ENCODE data around the gene MGAT3.

GRCh38 chr22:39437791-39438704, 18.8 kb upstream of the MGAT3 start:
- no peak for TF ChIP-seq ZNF362 (tag by site-specific recombination; IDR thresholded peaks at IDR 0.05)
- no peak for TF ChIP-seq ZNF623 (tag by site-specific recombination; IDR thresholded peaks at IDR 0.05)
- TF ChIP-seq ZNF624 (tag by site-specific recombination; IDR thresholded peaks at IDR 0.05): no peak
- no peak for TF ChIP-seq ZNF768 (tag by site-specific recombination; IDR thresholded peaks at IDR 0.05)
- TF ChIP-seq ZNF146 (tag by site-specific recombination; IDR thresholded peaks at IDR 0.05): no peak
- TF ChIP-seq ZBTB7A (tag by site-specific recombination; IDR thresholded peaks at IDR 0.05; ENCODE audit: low read depth): no peak
- TF ChIP-seq ZNF670 (tag by site-specific recombination; IDR thresholded peaks at IDR 0.05; ENCODE audit: low read depth): no peak
- no peak for TF ChIP-seq CTCF (tag by site-specific recombination; IDR thresholded peaks at IDR 0.05)
- no peak for TF ChIP-seq ELK4 (IDR thresholded peaks at IDR 0.05; ENCODE audit: borderline replicate concordance, low read depth, low read length)
- no peak for TF ChIP-seq ZNF23 (tag by site-specific recombination; IDR thresholded peaks at IDR 0.05; ENCODE audit: borderline replicate concordance)
- TF ChIP-seq ZNF398 (tag by site-specific recombination; IDR thresholded peaks at IDR 0.05): peak; percentile 64
- no peak for TF ChIP-seq TRIM28 (IDR thresholded peaks at IDR 0.05; ENCODE audit: borderline replicate concordance, low read length)
- TF ChIP-seq ZNF777 (tag by site-specific recombination; IDR thresholded peaks at IDR 0.05; ENCODE audit: borderline replicate concordance): no peak
- no peak for TF ChIP-seq YY1 (tag by site-specific recombination; IDR thresholded peaks at IDR 0.05)
